Stimulated activated CD4-positive, alpha-beta T cell treated with anti-CD3 and anti-CD28 coated beads, Interleukin-1b, Interleukin-23, amount 100 ng/mL, for 48 hours (primary cell): Measurements from ENCODE around the gene PRR7.
A peak's percentile ranks its signal among the peaks of the same experiment; 100 is the strongest.

ENCODE experiments used
- DNase-seq: peaks from one replicate; pipeline ENCODE4 v3.0.0-alpha.2; 2020

The PRR7 gene

DNA sequence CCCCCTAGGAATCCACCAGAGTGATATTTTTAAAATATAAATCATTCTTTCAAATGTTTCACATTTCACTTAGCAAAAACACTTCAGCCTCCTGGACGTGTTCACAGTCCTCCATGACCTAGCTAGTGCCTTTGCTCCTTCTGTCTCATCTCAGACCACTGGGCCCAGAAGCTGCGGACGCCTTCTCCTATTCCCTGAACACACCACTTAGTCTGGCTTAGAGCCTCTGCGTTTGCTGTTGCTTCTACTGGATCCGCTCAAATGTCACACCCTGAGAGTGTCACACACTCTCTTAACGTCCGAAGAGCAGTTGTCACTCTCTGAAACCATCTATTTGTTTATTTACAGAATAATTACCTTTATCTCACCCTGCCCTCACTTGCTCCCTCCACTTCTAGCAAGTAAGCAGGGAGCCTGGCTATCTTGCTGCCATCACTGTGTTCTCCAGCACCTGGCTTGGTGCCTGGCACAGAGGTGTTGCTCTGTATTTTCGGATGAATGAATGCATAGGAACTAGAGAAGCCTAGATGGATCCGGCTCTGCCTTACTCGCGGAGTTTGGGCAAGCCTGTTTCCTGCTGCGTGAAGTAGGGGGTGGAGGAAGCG is 21.3 kb upstream of the PRR7 start:
- peak; percentile 24 for DNase-seq

DNA sequence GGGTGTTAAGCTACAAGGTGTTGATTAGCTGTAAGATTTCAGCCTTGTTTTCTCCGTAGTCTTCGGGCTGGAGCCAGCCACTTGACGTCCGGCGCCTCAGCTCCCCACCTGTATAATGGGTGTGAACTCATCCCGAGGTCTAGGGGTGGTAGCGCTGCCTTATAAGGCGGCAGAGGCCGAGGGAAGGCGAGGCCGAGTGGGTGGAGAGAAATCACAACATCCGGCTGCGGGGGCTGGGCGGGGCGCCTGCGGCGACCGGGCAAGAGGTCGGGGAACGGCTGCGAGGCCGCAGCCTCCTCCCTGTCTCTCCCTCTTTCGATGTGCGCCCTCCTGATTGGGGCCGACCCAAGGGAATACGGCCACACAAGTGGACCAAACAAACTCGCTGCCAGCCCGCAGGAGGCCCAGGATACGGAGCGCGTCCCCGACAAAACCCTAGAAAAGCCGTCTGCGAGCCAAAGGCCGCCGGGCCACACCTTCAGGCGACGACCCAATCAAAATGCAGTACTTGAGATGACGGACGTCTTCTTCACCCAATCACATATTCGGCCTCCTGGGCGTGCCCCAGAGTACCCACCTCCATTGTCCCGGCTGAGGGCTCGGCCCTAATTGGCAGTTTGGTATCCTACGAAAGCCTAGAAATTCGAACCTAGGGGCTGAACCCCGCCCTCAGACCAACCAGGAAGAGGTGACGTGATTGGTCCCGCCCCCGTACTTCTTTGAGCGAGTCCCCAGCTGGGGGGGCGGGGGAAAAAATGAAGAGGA is 20.6 kb upstream of the PRR7 start:
- DNase-seq = peak; percentile 100

DNA sequence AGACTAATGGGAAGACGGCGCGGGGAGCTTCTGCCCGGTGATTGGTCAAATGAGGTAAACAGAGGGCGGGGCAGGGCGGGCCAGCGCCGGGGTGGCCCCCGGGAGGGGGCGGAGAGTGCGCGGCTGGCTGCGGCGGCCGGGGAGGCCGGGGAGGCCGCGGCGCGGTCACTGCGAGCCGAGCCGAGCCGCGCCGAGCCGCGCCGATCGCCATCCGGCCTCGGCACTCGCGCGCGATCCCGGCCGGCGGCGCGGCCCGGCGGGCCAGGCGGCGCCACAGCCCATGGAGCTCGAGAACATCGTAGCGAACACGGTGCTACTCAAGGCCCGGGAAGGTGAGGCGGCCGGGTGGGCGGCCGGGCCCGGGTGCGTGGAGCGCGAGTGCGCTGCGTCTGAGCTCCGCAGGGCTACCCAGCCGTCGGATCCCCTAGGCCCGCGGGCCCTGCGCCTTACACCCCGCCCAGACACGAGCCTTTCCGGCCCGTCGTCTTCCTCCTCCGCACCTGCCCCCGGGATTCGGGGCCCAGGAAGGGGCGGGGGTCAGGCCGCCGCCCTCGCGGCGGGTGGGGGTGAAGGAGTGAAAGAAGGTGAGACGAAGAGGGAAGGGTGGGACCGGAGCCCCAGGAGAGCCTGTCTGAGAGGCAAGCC is 19.9 kb upstream of the PRR7 start, which contains the start of gene GRK6:
TSS of gene GRK6 (plus strand) at position 111 of the 645 bp plus-strand sequence. CDS start at position 281, 170 bp downstream.
- peak; percentile 71 for DNase-seq

DNA sequence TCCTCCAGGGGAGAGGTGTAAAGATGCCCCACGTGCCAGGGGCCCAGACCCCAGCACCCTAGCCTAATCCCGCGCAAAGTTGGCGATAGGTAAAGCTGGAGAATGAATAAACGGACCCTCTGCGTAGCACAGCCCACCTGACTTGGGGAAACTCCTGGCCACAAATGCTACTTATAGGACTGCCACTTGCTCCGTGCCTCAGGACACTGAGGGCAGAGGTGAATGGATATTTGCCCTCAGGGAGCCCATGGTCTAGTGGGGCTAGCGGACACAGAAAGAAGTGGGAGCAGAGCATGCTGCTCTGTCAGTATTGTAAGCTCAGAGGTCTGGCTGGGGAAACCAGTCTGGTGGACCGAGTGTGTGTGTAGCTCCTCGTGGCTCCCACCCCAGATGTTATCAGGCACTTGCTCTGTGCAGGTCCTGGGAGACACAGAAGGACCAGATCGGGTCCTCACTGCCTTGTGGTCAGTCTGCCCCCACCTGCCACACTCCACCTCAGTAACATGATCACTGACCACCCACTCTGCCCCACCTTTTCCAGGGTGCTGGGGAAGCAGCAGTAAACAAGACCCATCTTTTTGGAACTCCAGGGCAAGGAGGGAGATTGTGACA is 19.3 kb upstream of the PRR7 start:
- DNase-seq = no peak

DNA sequence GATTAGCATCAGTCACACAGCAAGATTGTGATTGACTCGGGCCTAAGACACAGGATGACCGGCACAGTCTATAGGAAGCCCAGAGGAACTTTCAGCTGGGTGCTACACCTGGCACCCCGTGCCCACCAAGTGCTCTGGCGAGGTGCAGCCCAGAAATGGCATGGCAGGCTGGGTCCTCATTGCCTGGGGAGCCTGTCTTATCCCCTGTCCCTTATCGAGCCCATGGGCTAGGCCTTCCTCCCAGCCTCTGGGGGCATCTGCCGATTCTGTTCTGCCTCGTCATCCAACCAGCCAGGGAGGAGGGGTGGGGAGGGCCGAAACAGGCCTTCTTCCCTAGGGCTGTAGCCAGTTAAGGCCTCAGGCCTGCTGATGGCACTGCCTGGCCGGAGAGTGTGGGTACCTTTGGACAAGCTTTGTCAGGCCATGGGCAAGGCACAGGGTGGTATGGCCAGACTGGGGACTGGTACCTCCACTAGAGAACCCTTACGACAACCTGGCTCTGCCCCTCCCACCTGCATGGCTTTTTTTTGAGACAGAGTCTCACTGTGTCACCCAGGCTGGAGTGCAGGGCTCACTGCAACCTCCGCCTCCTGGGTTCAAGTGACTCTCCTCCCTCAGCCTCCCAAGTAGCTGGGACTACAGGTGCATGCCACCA is 18.6 kb upstream of the PRR7 start:
- DNase-seq = peak; percentile 61

DNA sequence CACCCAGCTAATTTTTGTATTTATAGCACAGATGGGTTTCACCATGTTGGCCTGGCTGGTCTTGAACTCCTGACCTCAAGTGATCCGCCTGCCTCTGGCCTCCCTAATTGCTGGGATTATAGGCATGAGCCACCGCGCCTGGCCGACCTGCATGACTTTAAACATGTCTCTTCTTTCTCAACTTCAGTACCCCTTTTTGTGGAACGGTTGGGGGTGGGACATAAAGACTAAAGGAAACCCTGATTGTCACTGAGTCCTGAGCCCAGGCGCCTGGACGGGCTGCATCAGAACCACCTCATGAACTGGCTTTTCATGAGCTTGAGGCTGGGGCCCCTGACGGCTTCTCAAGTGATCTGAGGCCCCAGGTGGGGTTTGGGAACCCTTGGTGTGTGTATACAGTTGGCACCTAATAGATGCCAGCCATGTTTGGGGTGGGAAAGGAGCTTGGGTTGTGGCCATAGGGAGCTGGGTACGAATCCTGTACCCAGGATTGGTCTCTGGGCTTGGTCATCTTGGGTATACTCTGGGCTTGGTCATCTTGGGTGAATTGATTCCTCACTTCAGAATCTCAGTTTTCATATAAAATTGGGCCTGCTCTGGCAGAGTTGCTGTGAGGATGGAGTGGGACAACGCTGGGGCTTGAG is 17.9 kb upstream of the PRR7 start:
- no peak for DNase-seq

DNA sequence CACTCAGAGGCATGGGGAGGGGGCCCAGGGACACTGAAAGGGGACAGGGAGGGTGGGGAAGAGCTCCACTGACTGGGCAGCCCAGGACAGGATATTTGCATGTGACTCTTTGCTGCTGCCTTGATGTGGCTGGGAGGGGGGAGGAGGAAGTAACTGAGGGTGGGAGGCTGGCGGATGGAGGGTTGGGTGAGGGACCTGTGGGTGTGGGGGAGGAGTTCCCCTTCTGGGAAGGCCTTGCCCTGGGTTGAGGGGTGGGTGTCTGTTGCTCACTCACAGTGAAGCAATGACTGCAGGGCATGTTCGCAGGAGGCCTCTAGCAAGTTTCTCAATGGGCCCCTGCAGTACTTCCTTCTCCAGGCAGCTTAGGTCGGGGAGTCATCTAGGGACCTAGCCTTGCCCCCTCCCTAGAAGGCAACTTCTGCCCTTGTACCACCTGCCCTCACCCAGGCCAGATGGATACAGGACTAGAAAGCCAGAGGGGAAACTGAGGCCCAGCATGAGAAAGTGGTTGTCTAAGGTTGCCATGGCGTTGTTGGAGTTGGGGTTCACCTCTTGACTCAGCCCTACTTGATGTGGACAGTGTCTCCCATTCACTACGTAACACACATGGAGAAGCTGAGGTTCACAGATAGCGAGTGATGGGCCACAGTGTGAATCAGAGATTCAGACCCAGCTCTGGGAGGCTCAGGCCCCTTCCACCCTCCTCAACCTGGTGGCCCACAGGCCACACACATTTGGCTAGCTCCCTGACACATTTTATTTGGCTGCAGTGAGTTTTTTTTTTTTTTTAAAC is 17.2 kb upstream of the PRR7 start:
- peak; percentile 95 for DNase-seq

DNA sequence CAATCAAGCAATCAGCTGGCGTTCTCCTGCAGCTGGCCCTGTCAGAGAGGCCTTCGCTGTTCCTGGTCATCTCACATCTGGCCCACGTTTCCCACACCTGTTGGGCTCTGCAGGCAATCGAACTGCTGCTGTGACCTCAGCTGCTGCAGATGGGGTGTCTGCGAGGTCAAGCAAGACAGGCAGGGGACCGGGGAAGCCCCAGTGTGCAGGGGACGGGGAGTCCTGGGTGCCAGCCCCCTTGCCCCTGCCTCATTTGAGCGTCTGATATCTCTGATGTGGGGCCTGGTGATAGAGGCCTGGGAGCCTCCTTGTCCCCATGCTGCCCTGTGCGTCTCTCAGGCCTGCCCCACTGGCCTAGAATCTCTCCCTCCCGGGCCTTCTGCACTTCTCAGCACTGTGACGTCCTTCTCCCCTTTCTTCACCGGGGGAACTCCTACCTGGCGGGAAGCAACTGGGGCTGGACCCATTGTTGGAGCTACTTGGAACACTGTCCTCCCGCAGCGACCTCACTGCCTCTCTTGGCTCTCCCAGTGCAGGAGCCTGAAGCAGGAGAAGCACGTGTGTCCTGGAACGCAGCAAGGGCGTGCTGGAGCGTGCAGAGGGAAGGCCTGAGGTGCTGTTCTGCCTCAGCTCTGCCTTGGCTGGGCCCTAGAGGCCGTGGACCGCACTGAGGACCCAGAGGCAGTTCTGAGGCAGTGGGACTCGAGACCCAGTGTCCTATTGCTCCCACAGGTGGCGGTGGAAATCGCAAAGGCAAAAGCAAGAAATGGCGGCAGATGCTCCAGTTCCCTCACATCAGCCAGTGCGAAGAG is 16.3 kb upstream of the PRR7 start:
- no peak for DNase-seq

DNA sequence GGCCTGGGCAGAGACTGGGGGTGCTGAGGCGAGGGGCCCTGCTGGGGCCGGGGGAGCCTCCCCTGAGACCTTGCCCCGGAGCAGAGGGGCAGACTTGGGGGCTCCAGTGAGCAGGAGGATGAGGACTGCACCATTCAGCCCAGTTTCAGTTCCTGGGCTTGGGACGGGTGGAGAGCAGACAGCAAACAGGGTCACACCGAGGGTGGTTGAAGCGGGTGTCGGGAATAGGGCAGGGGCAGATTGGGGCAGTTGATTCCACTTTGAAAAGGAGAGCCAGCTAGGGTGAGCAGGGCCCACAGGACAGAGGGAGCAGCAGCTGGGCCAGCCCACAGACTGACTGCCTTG is 15.7 kb upstream of the PRR7 start:
- DNase-seq = no peak

DNA sequence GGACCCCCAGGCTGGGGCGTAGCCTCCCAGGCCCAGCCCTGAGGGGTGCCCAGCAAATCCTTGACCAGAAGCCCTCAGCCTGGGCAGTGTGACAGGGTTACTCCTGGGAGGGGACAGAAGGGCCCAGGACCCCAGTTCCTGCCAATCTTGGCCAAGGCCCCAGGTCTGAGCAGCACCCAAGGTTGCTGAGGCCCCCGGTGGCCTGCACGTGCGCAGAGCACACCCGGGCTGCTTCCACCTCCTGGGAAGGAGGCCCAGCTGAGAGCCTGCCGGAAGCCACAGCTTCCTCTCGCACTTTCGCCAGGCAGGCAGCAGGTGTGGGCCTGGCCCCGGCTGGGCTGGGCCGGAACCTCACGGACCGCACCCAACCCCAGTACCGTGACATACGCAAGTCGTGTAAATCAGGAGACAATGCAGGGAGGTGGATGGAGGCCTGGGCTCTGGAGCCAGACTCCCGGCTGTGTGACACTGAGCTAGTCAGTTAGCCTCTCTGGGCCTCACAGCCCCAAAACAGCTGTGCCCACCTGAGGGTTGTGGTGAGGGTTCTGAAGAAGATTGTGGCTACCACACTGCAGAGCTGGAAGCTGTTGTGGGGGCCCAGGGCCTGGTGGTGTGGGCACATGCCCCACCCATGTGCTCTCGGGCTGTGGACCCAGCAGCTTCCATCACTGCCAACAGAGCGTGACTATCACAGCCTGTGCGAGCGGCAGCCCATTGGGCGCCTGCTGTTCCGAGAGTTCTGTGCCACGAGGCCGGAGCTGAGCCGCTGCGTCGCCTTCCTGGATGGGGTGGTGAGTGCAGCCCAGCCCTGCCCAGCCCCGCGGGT is 15.1 kb upstream of the PRR7 start:
- peak; percentile 85 for DNase-seq

DNA sequence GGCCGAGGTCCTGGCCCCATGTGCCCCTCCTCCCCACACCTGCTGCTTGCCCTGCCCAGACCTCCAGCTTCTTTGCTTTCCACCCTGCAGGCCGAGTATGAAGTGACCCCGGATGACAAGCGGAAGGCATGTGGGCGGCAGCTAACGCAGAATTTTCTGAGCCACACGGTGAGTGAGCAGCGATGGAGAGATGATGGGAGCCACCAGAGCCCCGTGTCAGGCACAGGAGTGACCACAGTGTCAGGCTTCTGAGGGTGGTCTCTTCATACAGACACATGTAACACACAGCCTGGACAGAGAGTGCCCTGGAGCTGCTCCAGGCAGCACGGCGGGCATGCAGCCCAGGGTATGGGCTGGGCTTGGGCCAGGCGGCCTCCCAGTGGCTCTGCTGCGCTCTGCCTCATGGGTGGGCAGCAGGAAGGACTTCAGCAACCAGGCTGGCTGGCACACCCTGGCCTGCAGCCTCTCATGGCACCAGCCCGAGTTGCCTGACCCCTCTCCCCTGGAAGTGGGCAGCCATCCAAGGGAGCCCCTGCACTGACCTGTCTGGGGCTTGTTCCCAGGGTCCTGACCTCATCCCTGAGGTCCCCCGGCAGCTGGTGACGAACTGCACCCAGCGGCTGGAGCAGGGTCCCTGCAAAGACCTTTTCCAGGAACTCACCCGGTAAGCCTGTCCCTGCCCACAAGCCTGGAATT is 14.3 kb upstream of the PRR7 start:
- peak; percentile 66 for DNase-seq

DNA sequence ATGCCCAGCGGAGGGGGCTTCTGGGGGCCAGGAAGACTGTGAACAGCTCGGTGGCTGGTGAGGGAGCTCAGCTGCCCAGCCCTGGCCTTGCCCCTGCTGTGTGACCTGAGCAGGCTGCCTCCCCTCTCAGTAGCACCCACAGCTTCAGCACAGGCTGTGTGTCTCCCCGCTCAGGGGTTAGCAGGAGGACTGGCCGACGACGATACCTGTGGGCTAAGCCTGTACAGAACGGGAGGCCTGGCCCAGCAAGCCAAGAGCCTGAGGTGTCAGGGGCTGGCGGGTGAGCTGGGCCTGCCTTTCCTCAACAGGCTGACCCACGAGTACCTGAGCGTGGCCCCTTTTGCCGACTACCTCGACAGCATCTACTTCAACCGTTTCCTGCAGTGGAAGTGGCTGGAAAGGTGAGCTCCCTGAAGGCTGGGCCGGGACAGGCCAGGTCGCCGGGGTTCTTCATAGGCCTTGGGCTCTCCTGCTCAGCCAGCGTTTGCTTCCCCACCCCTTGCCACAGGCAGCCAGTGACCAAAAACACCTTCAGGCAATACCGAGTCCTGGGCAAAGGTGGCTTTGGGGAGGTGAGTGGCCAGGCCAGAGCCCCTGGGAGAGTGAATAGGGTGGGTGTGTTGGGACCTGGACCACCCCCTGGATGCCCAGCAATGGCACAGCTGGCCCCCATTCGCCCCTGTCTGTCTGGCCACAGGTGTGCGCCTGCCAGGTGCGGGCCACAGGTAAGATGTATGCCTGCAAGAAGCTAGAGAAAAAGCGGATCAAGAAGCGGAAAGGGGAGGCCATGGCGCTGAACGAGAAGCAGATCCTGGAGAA is 13.6 kb upstream of the PRR7 start:
- DNase-seq = no peak

DNA sequence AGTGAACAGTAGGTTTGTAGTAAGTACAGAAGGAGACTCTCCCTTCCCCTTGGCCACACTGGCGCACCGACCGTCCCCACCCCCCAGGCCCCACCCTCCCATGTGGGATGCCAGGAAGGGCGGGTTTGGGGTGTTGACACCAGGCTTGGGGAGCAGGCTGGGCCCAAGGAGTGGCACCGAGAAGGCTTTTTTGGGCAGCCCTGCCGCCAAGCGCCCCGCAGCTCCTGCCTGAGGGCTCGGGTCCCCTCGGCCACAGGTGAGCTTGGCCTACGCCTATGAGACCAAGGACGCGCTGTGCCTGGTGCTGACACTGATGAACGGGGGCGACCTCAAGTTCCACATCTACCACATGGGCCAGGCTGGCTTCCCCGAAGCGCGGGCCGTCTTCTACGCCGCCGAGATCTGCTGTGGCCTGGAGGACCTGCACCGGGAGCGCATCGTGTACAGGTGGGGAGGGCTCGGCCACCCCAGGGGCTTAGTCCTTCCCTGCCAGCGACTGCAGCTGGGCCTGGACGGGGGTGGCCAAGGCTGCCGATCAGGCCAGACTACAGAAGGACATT is 12.9 kb upstream of the PRR7 start:
- peak; percentile 11 for DNase-seq

DNA sequence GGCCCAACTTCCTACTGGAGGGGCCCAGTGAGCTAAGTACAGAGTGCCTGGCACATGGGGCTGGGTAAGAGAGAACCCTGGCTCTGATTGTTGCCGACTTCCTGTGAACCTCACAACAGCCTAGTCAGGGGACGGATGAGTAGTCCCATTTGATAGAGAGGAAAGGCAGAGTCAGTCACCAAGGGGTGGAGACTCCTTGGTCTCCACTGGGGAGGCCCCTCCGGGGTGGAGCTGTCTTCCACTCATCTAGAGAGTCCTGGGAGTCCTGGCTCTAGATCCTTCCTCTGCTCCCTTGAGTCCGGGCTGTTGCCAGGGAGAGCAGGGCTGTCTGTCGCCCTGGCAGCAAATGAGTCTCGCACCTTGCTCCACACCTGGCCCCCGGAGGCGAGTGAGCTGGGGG is 12.2 kb upstream of the PRR7 start:
- DNase-seq = peak; percentile 82

DNA sequence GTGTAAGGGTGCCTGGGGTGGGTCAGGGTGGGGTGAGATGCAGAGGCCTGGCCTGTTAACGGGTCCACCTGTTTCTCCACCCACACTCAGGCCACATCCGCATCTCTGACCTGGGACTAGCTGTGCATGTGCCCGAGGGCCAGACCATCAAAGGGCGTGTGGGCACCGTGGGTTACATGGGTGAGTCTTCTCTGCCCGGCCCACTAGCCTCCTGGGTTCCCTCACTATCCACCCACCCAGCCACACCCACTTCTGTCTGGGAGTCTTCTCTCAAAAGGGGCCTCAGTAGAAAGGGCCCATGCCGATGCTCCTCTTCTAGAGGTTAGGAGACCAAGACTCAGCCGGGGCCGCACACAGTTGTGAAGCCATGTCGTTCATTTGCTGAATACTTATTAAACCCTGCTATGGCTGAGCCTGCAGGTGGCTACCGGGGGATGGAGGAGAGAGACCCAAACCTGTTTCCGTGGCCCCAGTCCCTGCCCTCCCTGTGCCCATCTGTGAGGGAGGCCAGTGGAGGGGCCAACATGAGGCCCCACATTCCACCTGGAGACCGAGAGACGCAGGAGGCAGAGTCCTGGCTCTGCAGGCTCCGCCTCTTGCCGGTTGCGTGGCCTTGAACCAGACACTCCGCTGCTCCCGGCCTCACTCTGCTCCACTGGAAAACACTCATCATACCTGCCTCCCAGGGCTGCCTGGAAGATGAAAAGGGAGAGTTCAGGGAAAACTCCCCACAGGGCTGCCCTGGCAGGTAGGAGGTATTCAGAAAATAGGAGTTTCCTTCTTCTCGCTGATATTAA is 11.5 kb upstream of the PRR7 start:
- peak; percentile 1 for DNase-seq

DNA sequence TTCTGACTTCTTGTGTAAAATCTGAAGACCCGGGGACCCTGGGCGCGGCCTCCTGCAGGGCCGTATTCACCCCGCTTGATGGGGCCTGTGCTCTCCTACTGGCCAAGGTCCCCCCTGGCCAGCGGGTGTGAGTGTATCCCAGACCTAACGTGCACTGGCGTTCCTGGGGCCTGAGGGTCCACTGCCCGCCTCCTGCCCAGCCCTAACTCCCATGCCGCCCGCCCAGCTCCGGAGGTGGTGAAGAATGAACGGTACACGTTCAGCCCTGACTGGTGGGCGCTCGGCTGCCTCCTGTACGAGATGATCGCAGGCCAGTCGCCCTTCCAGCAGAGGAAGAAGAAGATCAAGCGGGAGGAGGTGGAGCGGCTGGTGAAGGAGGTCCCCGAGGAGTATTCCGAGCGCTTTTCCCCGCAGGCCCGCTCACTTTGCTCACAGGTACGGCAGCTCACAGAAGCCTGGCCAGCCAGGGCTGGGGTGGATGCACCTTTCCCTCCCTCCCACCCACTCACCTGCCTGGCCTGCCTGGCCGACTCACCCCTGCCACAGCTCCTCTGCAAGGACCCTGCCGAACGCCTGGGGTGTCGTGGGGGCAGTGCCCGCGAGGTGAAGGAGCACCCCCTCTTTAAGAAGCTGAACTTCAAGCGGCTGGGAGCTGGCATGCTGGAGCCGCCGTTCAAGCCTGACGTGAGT is 10.6 kb upstream of the PRR7 start:
- peak; percentile 2 for DNase-seq

DNA sequence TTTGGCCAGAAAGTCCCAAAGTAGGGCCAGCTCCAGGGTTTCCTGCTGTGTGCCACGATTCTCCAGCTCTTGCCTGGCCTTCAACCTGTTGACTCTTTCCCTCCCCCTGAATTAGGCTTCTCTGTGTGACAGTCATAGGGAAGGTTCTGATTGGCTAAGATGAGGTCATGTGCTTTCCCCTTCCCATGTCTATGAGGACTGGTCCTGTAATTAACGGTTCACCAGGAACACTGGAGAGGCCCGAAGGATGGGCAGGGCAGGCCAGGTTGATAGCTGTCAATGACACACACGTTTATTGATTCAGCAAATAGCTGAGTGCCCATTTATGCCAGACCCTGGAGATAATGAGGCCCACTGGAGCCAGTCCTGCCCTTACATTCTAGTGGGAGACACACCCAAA is 9.0 kb upstream of the PRR7 start:
- no peak for DNase-seq
